ENCODE measurements around the gene TMEM190.

GRCh38 chr19:55352549-55353145 lies 24.0 kb upstream of the TMEM190 start:
- TF ChIP-seq EZH2 (IDR thresholded peaks at IDR 0.05; ENCODE audit: borderline replicate concordance, low read depth, low read length, poor library complexity, severe bottlenecking) (no peak), CTCF (conservative IDR thresholded peaks at IDR 0.05; ENCODE audit: low read depth, low read length) (no peak)

Data from A673 (cell line).